Activated effector memory CD4-positive, alpha-beta T cell treated with anti-CD3 and anti-CD28 coated beads, Interleukin-2, amount 50 U/mL, for 16 hours (primary cell): ENCODE results near the gene WDFY1.
"Not testable (repeated sequence)": the region's sequence is repeated elsewhere in the genome, so short reads cannot be mapped to it uniquely, and the experiment has no call there.

Source experiments
- DNase-seq: peaks from one replicate; pipeline ENCODE4 v3.0.0-alpha.2; 2020

Gene WDFY1

GRCh38 chr2:223889229-223889628, 55.9 kb downstream of the WDFY1 start:
- DNase-seq = no peak

GRCh38 chr2:223888251-223888650, 56.9 kb downstream of the WDFY1 start:
- no peak for DNase-seq

GRCh38 chr2:223887127-223887526, 58.0 kb downstream of the WDFY1 start:
- no peak for DNase-seq

- no peak for DNase-seq
Observed at GRCh38 chr2:223886726-223887125, 58.4 kb downstream of the WDFY1 start.

- DNase-seq = no peak
Observed at GRCh38 chr2:223884399-223884798, 60.7 kb downstream of the WDFY1 start.

GRCh38 chr2:223882715-223883114, 62.4 kb downstream of the WDFY1 start:
- DNase-seq = no peak

- no peak for DNase-seq
Observed at GRCh38 chr2:223880796-223881195, 64.3 kb downstream of the WDFY1 start.

GRCh38 chr2:223877721-223878410, 67.3 kb downstream of the WDFY1 start:
- no peak for DNase-seq

- no peak for DNase-seq
Observed at GRCh38 chr2:223873672-223874071, 71.5 kb downstream of the WDFY1 start.

- DNase-seq = not testable (repeated sequence)
Observed at GRCh38 chr2:223872772-223873171, 72.4 kb downstream of the WDFY1 start.

- DNase-seq = not testable (repeated sequence)
Observed at GRCh38 chr2:223871661-223872060, 73.5 kb downstream of the WDFY1 start.

GRCh38 chr2:223870840-223871611, 74.1 kb downstream of the WDFY1 start:
- no peak for DNase-seq

GRCh38 chr2:223868005-223868404, 77.1 kb downstream of the WDFY1 start:
- no peak for DNase-seq

GRCh38 chr2:223865907-223866508, 79.1 kb downstream of the WDFY1 start:
- no peak for DNase-seq

- DNase-seq = no peak
Observed at GRCh38 chr2:223865124-223865523, 80.0 kb downstream of the WDFY1 start.

GRCh38 chr2:223863491-223863890, 81.6 kb downstream of the WDFY1 start:
- DNase-seq = no peak

- no peak for DNase-seq
Observed at GRCh38 chr2:223860809-223861738, 84.1 kb downstream of the WDFY1 start.

GRCh38 chr2:223859070-223859469, 86.1 kb downstream of the WDFY1 start:
- no peak for DNase-seq

- no peak for DNase-seq
Observed at GRCh38 chr2:223856584-223856983, 88.6 kb downstream of the WDFY1 start.

GRCh38 chr2:223856021-223856420, 89.1 kb downstream of the WDFY1 start:
- DNase-seq = no peak

GRCh38 chr2:223855426-223855825, 89.7 kb downstream of the WDFY1 start:
- no peak for DNase-seq

GRCh38 chr2:223854741-223855140, 90.4 kb downstream of the WDFY1 start:
- no peak for DNase-seq

GRCh38 chr2:223853425-223853837, 91.7 kb downstream of the WDFY1 start:
- no peak for DNase-seq
